SK-N-SH (cell line): ENCODE measurements around the gene SMARCD2. TPM values are rescaled to one million over a fixed set of nuclear protein-coding genes. Genes with fewer than 3 reads are reported as not detected.
A peak's percentile ranks its signal among the peaks of the same experiment; 100 is the strongest.

ENCODE experiments used
- CTCF ChIA-PET: fragments of 300-600, 350-600 bp; formaldehyde crosslinking; extraction: SDS; loops from one replicate; lab custom pipeline; 2021; lab: Yijun Ruan, JAX
- POLR2A ChIA-PET: fragments of 350-600 bp; sonication (Branson Sonifier 250); formaldehyde crosslinking; extraction: SDS; loops from one replicate; lab custom pipeline; 2020; ENCODE audit warnings: antibody characterized with exemption, inconsistent platforms; lab: Yijun Ruan, JAX
- DNase-seq: peaks from one replicate; pipeline ENCODE4 v3.0.0; 2012
- H2AFZ ChIP-seq: fragments of 200-600 bp; sonication (generic); 2 replicates; pipeline ENCODE4 v1.8.1; 2016; ENCODE audit warnings: antibody characterized with exemption, mild to moderate bottlenecking, low read depth
- H3F3A ChIP-seq: fragments of 200-600 bp; sonication (generic); replicated peaks from 2 replicates; pipeline ENCODE3; 2016; ENCODE audit warnings: antibody characterized with exemption, mild to moderate bottlenecking; ENCODE audit not compliant: insufficient read depth
- H3K27ac ChIP-seq, 2 experiments: fragments of 200-500 bp in 1 of 2; fragments of 200-600 bp in 1 of 2; sonication (Bioruptor generic) in 1 of 2; sonication (generic), shearing (Covaris generic) in 1 of 2; 2 replicates each; pipeline versions ENCODE4 v1.5.1 to v1.6.1; 2014 to 2016; ENCODE audit warnings: low read depth in 2 of 2, inconsistent platforms in 1 of 2, low read length in 1 of 2, mild to moderate bottlenecking in 1 of 2, mixed read lengths in 1 of 2
- H3K27me3 ChIP-seq: fragments of 200-600 bp; sonication (generic), shearing (Covaris generic); 2 replicates; pipeline ENCODE4 v1.6.1; 2016; ENCODE audit warnings: mixed run types; ENCODE audit not compliant: insufficient read depth
- H3K36me3 ChIP-seq, 2 experiments: fragments of 200-500 bp in 1 of 2; fragments of 200-600 bp in 1 of 2; sonication (Bioruptor generic) in 1 of 2; sonication (generic) in 1 of 2; replicated peaks in 1 of 2; 2 replicates each; pipeline versions ENCODE3 to v1.5.1; 2014 to 2016; ENCODE audit warnings: low read length in 1 of 2, mild to moderate bottlenecking in 1 of 2; ENCODE audit not compliant: insufficient read depth in 2 of 2, control insufficient read depth in 1 of 2
- H3K4me1 ChIP-seq, 2 experiments: fragments of 200-500 bp in 1 of 2; fragments of 200-600 bp in 1 of 2; sonication (Bioruptor generic) in 1 of 2; sonication (generic), shearing (Covaris generic) in 1 of 2; 2 replicates each; pipeline versions ENCODE4 v1.5.1 to v1.6.1; 2014 to 2016; ENCODE audit warnings: low read depth in 1 of 2, low read length in 1 of 2, mixed run types in 1 of 2; ENCODE audit not compliant: insufficient read depth in 2 of 2, control insufficient read depth in 1 of 2
- H3K4me2 ChIP-seq: fragments of 200-600 bp; sonication (generic), shearing (Covaris generic); 2 replicates; pipeline ENCODE4 v1.6.1; 2017; ENCODE audit warnings: mixed run types
- H3K4me3 ChIP-seq, 2 experiments: fragments of 200-500 bp in 1 of 2; fragments of 200-600 bp in 1 of 2; sonication (Bioruptor generic) in 1 of 2; sonication (generic), shearing (Covaris generic) in 1 of 2; 2 replicates each; pipeline versions ENCODE4 v1.5.1 to v1.8.1; 2014 to 2016; ENCODE audit warnings: low read depth in 2 of 2, inconsistent platforms in 1 of 2, low read length in 1 of 2, mild to moderate bottlenecking in 1 of 2, mixed read lengths in 1 of 2, moderate library complexity in 1 of 2
- H3K79me2 ChIP-seq: fragments of 200-600 bp; sonication (generic); 2 replicates; pipeline ENCODE4 v1.8.1; 2017; ENCODE audit warnings: mild to moderate bottlenecking; ENCODE audit not compliant: insufficient read depth
- H3K9ac ChIP-seq: fragments of 200-600 bp; sonication (generic); 2 replicates; pipeline ENCODE4 v1.6.1; 2017; ENCODE audit warnings: mixed run types
- H3K9me2 ChIP-seq: fragments of 200-600 bp; sonication (generic); 2 replicates; pipeline ENCODE4 v1.6.1; 2017; ENCODE audit warnings: mixed run types
- H3K9me3 ChIP-seq: fragments of 200-600 bp; sonication (generic); 2 replicates; pipeline ENCODE4 v1.6.1; 2017; ENCODE audit warnings: mixed run types, mild to moderate bottlenecking, moderate library complexity
- H4K20me1 ChIP-seq: fragments of 200-600 bp; sonication (generic); 2 replicates; pipeline ENCODE4 v1.6.1; 2017; ENCODE audit warnings: mild to moderate bottlenecking, mixed run types; ENCODE audit not compliant: insufficient read depth
- CHD2 ChIP-seq: fragments of 150-350 bp; IDR thresholded peaks from 2 replicates; pipeline ENCODE4 v1.6.1; 2018; ENCODE audit warnings: low read length; ENCODE audit not compliant: partially characterized antibody
- ELF1 ChIP-seq: IDR thresholded peaks from 2 replicates; pipeline ENCODE4 v1.4.0; 2012
- FOXJ3 ChIP-seq: sonication (generic); formaldehyde crosslinking; IDR thresholded peaks from 2 replicates; pipeline ENCODE4 v1.5.1; 2020; ENCODE audit warnings: mild to moderate bottlenecking, missing genetic modification reagents
- FOXM1 ChIP-seq: IDR thresholded peaks from 2 replicates; pipeline ENCODE4 v1.4.0; 2012; ENCODE audit warnings: low read depth, mild to moderate bottlenecking
- JUND ChIP-seq: IDR thresholded peaks from 2 replicates; pipeline ENCODE4 v1.4.0; 2012
- RAD21 ChIP-seq: IDR thresholded peaks from 2 replicates; pipeline ENCODE4 v1.6.1; 2012; ENCODE audit warnings: mild to moderate bottlenecking, low read length
- RFX5 ChIP-seq: IDR thresholded peaks from 2 replicates; pipeline ENCODE4 v1.6.1; 2012; ENCODE audit warnings: mild to moderate bottlenecking, improper control_type of control experiment, low read length
- SMC3 ChIP-seq: IDR thresholded peaks from 2 replicates; pipeline ENCODE4 v1.6.1; 2012; ENCODE audit warnings: low read depth, low read length, improper control_type of control experiment
- TEAD4 ChIP-seq: IDR thresholded peaks from 2 replicates; pipeline ENCODE4 v1.4.0; 2012; ENCODE audit warnings: mild to moderate bottlenecking, borderline replicate concordance; ENCODE audit not compliant: insufficient read depth
- YY1 ChIP-seq: IDR thresholded peaks from 2 replicates; pipeline ENCODE4 v1.4.0; 2012; ENCODE audit warnings: low read depth, mild to moderate bottlenecking
- WGBS: methylation state at CpG from one replicate; pipeline ENCODE4 v1.1.6; 2017; ENCODE audit warnings: low lambda C conversion rate; 5-methylcytosine and 5-hydroxymethylcytosine counted together
- polyA plus RNA-seq, 3 experiments: library from polyadenylated mRNA; depleted of rRNA; stranded (reverse); fragments of >200 nt; gene quantifications; 2 replicates each; pipeline ENCODE4 v1.2.3, GENCODE V29; 2012
- TF ChIP-seq, protein P1 (sequence below): IDR thresholded peaks from 2 replicates; pipeline ENCODE4 v1.6.1; 2012; ENCODE audit warnings: mild to moderate bottlenecking, low read depth, low read length, moderate library complexity
- TF ChIP-seq, protein P2 (sequence below): IDR thresholded peaks from 2 replicates; pipeline ENCODE4; 2012
- TF ChIP-seq, protein P3 (sequence below): IDR thresholded peaks from 2 replicates; pipeline ENCODE4 v1.4.0; 2012; ENCODE audit warnings: low read depth
- TF ChIP-seq, protein P4 (sequence below): fragments of 150-350 bp; IDR thresholded peaks from 2 replicates; pipeline ENCODE4 v1.6.1; 2016; ENCODE audit warnings: mild to moderate bottlenecking, low read depth, low read length
- TF ChIP-seq, protein P5 (sequence below): IDR thresholded peaks from 2 replicates; pipeline ENCODE4 v1.4.0; 2012; ENCODE audit warnings: low read depth, borderline replicate concordance

SMARCD2 gene
- polyA plus RNA-seq, 1 of the 3 experiments (the other 2 are of a cell fraction), result 89.1 TPM

DNA sequence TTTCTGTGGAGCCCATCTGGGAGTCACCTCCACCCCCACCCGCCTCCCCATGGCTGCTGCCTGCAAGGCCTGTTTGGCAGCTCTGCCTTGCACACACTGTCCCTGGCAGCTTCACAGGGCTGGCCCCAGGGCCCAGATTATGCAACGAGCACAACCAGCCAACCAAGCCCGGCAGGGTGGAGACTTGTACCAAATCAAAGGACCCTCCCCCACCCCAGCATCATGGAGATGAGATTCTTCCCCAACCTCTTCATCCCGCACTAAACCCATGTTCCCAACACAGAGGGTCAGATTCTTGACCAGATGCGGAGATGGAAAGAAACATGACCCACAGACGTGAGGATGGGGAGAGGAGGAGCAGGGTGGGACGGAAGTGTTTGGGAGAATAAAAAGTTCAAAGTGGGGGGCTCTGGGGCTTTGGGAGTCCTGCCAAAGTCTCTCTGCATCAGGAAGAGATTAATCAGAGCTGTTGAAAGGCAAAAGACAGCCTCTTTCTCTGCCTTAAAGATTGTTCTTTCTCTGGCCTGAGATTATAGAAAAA lies 3.8 kb downstream of the SMARCD2 start:
- POLR2A ChIA-PET, result interaction anchor here (0.6 to 9.2 kb wide), 5 partner anchors 9 to 668 kb away, joined by 3 to 108 read pairs (median 4); partner anchors contain the start of genes CEP95, DDX5, FTSJ3 and PSMC5
- TF ChIP-seq, protein P1, sequence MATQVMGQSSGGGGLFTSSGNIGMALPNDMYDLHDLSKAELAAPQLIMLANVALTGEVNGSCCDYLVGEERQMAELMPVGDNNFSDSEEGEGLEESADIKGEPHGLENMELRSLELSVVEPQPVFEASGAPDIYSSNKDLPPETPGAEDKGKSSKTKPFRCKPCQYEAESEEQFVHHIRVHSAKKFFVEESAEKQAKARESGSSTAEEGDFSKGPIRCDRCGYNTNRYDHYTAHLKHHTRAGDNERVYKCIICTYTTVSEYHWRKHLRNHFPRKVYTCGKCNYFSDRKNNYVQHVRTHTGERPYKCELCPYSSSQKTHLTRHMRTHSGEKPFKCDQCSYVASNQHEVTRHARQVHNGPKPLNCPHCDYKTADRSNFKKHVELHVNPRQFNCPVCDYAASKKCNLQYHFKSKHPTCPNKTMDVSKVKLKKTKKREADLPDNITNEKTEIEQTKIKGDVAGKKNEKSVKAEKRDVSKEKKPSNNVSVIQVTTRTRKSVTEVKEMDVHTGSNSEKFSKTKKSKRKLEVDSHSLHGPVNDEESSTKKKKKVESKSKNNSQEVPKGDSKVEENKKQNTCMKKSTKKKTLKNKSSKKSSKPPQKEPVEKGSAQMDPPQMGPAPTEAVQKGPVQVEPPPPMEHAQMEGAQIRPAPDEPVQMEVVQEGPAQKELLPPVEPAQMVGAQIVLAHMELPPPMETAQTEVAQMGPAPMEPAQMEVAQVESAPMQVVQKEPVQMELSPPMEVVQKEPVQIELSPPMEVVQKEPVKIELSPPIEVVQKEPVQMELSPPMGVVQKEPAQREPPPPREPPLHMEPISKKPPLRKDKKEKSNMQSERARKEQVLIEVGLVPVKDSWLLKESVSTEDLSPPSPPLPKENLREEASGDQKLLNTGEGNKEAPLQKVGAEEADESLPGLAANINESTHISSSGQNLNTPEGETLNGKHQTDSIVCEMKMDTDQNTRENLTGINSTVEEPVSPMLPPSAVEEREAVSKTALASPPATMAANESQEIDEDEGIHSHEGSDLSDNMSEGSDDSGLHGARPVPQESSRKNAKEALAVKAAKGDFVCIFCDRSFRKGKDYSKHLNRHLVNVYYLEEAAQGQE, result no peak
- TF ChIP-seq, protein P2, sequence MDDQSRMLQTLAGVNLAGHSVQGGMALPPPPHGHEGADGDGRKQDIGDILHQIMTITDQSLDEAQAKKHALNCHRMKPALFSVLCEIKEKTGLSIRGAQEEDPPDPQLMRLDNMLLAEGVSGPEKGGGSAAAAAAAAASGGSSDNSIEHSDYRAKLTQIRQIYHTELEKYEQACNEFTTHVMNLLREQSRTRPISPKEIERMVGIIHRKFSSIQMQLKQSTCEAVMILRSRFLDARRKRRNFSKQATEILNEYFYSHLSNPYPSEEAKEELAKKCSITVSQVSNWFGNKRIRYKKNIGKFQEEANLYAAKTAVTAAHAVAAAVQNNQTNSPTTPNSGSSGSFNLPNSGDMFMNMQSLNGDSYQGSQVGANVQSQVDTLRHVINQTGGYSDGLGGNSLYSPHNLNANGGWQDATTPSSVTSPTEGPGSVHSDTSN, result 0 out of 2 replicates have a peak, but pooled peaks have one; percentile 18
- H3K4me2 ChIP-seq, result peak overlapping the region; percentile 17; the same call in 1 of the 2 replicates
- no peaks in the 10 kb centered on the region for H3K9me3 ChIP-seq
- CTCF ChIA-PET, result interaction anchor here (0.9 to 9.1 kb wide), 9 partner anchors 10 to 227 kb away, joined by 3 to 96 read pairs (median 3); partner anchors contain the start of genes DDX42, FTSJ3 and PSMC5
- H3K4me1 ChIP-seq, result peaks cover 27 to 48% of the 10 kb centered on the region in 2 experiments
- DNase-seq, result no peak
- H3K4me3 ChIP-seq, result no peak overlapping the region
- H3K9me2 ChIP-seq, result no peaks in the 10 kb centered on the region
- peaks cover 24 to 28% of the 10 kb centered on the region in 2 experiments for H3K36me3 ChIP-seq
- WGBS, result 77% methylated on average over 4 of the region's 7 CpGs
- no peak overlapping the region for H2AFZ ChIP-seq
- H4K20me1 ChIP-seq, result peaks cover 27% of the 10 kb centered on the region
- no peaks in the 10 kb centered on the region for H3K27me3 ChIP-seq
- H3K9ac ChIP-seq, result no peak overlapping the region
- H3F3A ChIP-seq, result peaks cover 19% of the 10 kb centered on the region
- peak overlapping the region; percentile 3 to 81; a peak in 3 of 4 replicates for H3K27ac ChIP-seq
- H3K79me2 ChIP-seq, result peaks cover 65% of the 10 kb centered on the region

DNA sequence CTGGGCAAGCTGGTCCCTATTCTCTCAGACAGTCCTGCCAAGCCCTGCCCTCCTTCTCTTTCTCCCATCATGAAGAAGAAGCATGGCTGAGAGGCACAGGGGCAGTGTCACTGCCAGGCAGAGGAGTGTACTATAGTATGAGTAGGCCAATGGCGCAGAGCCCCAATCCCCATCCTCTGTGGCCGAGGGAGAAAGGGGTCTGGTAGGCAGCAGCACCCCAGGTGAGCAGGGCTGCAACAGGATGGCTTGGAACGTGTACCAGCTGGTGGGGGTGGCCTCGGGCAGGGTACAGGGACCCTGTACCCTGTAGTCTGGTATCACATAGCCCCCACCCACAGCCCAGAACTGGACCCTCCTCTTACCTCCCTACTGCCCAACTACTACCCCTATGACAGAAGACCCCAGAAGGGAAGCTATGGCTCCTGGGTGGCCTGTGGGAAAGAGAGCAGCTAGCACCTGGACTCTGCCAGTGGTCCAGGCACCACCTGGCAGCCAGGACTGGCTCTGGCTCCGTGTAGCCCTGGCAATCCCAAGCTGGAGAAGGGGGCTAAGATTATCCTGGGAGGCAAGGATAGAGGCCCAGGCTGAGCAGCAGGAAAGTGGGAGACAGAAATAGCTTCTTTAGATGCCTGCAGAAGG lies 4.4 kb downstream of the SMARCD2 start:
- POLR2A ChIA-PET, result interaction anchor here (0.6 to 9.2 kb wide), 3 partner anchors 8 to 668 kb away, joined by 3 to 108 read pairs (median 4); partner anchors contain the start of genes CEP95, DDX5, FTSJ3 and PSMC5
- Histone ChIP-seq H3K4me2 (peak overlapping the region; percentile 17; the same call in 1 of the 2 replicates), H3K36me3 (peaks cover 30 to 35% of the 10 kb centered on the region in 2 experiments), H3K27ac (peak overlapping the region in 1 of 2 experiments; percentile 81; a peak in 1 of 4 replicates), H3K4me1 (peaks cover 27 to 44% of the 10 kb centered on the region in 2 experiments), H3F3A (peaks cover 22% of the 10 kb centered on the region), H3K79me2 (peaks cover 65% of the 10 kb centered on the region), H2AFZ (no peak overlapping the region), H3K9me2 (no peaks in the 10 kb centered on the region), H4K20me1 (peaks cover 27% of the 10 kb centered on the region), H3K4me3 (no peak overlapping the region), H3K9me3 (no peaks in the 10 kb centered on the region), H3K9ac (no peak overlapping the region), H3K27me3 (no peaks in the 10 kb centered on the region)
- CTCF ChIA-PET, result interaction anchor here (0.9 to 9.1 kb wide), 9 partner anchors 9 to 226 kb away, joined by 3 to 96 read pairs (median 4); partner anchors contain the start of genes DDX42, FTSJ3 and PSMC5
- WGBS, result 84% methylated on average over 5 of the region's 5 CpGs
- DNase-seq, result no peak
- TF ChIP-seq, protein P3, sequence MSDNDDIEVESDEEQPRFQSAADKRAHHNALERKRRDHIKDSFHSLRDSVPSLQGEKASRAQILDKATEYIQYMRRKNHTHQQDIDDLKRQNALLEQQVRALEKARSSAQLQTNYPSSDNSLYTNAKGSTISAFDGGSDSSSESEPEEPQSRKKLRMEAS, result no peak
- TF ChIP-seq FOXM1 (no peak), TEAD4 (no peak), RAD21 (no peak), SMC3 (no peak), YY1 (no peak), ELF1 (no peak), RFX5 (no peak), FOXJ3 (CRISPR knock-in tag) (no peak), CHD2 (no peak), JUND (no peak)
- TF ChIP-seq, protein P4, sequence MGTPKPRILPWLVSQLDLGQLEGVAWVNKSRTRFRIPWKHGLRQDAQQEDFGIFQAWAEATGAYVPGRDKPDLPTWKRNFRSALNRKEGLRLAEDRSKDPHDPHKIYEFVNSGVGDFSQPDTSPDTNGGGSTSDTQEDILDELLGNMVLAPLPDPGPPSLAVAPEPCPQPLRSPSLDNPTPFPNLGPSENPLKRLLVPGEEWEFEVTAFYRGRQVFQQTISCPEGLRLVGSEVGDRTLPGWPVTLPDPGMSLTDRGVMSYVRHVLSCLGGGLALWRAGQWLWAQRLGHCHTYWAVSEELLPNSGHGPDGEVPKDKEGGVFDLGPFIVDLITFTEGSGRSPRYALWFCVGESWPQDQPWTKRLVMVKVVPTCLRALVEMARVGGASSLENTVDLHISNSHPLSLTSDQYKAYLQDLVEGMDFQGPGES, result no peak
- TF ChIP-seq, protein P5, sequence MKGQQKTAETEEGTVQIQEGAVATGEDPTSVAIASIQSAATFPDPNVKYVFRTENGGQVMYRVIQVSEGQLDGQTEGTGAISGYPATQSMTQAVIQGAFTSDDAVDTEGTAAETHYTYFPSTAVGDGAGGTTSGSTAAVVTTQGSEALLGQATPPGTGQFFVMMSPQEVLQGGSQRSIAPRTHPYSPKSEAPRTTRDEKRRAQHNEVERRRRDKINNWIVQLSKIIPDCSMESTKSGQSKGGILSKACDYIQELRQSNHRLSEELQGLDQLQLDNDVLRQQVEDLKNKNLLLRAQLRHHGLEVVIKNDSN, result no peak
